HuH-7 (cell line): ENCODE data around the gene CFAP46.
"Not testable (repeated sequence)": the region's sequence is repeated elsewhere in the genome, so short reads cannot be mapped to it uniquely, and the experiment has no call there.

Source experiments
- DNase-seq: peaks from one replicate; pipeline ENCODE4 v3.0.0; 2011; ENCODE audit warnings: low spot score

Gene CFAP46

GRCh38 chr10:132926777-132927650 is 15.4 kb downstream of the CFAP46 start:
- DNase-seq = no peak

- no peak for DNase-seq
Measured at GRCh38 chr10:132926070-132926469, 16.3 kb downstream of the CFAP46 start.

- DNase-seq = no peak
Measured at GRCh38 chr10:132925614-132926013, 16.8 kb downstream of the CFAP46 start.

GRCh38 chr10:132925071-132925561 is 17.3 kb downstream of the CFAP46 start:
- no peak for DNase-seq

- no peak for DNase-seq
Measured at GRCh38 chr10:132924046-132924952, 18.1 kb downstream of the CFAP46 start.

DNA sequence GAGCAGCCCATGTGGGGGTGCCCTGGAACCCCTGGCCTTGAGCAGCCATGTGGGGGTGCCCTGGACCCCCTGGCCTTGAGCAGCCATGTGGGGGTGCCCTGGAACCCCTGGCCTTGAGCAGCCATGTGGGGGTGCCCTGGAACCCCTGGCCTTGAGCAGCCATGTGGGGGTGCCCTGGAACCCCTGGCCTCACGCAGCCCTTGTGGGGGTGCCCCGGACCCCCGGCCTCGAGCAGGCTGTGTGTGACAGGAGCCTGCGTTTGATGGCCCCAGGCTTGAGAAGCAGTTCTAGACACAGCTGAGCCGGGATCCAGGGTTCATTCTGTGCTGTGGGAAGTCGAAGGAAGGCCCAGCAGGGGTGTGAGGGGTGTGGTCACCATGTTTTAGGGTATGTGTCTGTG is 19.0 kb downstream of the CFAP46 start:
- not testable (repeated sequence) for DNase-seq

DNA sequence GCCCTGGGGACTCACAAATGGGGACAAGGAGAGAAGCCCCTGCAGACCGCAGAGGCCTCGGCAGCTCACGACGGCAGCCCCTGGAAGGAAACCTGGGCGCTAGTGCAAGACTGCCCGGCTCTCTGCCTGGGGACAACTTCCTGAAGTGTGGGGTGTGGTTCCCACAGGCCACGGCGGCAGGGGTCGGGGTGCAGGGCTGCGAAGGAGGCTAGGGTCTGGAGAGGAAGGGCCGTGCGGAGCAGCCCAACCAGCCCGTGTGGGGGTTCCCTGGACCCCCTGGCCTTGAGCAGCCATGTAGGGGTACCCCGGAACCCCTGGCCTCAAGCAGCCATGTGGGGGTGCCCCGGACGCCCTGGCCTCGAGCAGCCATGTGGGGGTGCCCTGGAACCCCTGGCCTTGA is 19.5 kb downstream of the CFAP46 start:
- no peak for DNase-seq

- DNase-seq = no peak
Measured at GRCh38 chr10:132921818-132922807, 20.3 kb downstream of the CFAP46 start.

DNA sequence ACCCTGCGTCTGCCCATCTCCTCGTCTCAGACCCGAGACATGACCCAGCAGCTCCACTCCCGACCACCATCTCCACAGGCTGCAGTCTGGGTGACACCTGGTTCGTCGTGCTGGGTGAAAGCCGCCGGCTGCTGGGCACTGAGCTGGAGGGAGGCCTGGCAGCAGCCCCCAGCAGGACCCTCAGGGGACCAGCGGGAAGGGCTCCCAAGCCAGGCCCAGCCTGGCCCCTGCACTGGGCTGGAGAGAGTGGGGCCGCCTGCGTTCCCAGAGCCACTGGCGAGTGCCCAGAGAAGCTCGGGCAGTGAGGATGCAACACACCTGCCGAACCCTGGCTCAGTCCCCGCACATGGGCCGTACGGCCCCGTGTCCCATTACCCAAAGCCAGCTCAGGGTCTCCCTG is 21.3 kb downstream of the CFAP46 start:
- no peak for DNase-seq

- DNase-seq = no peak
Measured at GRCh38 chr10:132920101-132920925, 22.1 kb downstream of the CFAP46 start.

- DNase-seq = no peak
Measured at GRCh38 chr10:132919374-132920100, 22.8 kb downstream of the CFAP46 start.

- DNase-seq = no peak
Measured at GRCh38 chr10:132918617-132919373, 23.6 kb downstream of the CFAP46 start.

- DNase-seq = no peak
Measured at GRCh38 chr10:132918264-132918616, 24.1 kb downstream of the CFAP46 start.

GRCh38 chr10:132916956-132917666 is 25.3 kb downstream of the CFAP46 start:
- no peak for DNase-seq

- DNase-seq = no peak
Measured at GRCh38 chr10:132916421-132916841, 25.9 kb downstream of the CFAP46 start.

DNA sequence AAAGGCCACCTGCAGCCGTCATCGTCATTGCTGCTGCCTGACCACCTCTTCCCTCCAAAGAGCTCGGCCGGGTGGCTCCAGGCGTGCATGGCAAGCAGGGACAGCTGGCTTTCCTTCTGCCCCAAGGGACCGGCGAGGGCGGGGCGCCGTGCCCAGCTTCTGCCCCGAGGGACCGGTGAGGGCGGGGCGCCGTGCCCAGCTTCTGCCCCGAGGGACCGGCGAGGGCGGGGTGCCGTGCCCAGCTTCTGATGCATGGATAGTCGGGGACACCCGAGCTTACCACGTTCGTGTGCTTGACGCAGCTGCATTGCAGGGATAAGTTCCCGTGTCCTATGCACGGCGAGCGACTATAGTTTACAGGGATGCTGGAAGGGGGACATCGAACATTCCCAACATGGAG is 27.0 kb downstream of the CFAP46 start:
- no peak for DNase-seq

GRCh38 chr10:132914732-132915131 is 27.6 kb downstream of the CFAP46 start:
- no peak for DNase-seq

DNA sequence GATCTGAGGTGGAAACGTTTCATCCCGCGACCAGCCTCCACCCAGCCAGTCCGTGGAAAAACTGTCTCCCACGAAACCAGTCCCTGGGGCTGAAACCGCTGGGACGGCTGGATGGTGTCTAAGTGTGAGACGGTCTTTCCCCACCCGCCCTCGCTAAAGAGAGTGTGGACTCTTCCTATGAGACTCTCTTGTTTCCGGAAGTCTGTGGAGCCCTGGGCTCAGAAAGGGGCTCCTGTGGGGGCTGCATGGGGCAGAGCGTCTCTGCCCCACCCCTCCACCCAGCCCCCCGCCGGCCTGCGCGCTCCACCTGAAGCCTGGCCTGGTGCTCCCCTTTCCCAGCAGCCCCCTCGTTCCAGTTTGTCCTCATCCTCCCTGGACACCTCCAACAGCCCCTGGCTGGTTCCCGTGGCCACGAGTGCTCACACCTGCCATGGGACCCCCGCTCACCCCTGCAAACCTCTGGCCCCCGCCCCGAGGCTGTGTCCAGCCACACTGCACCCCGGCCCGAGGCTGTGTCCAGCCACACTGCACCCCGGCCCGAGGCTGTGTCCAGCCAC is 28.7 kb downstream of the CFAP46 start:
- no peak for DNase-seq
